Thyroid gland (tissue), 4 donors: ENCODE measurements around the gene ADCY4.

Experiments used
- CTCF ChIP-seq, 6 experiments: fragments of 200-600 bp in 3 of 6; fragments of 450-650 bp in 3 of 6; sonication (generic) in 3 of 6; IDR thresholded peaks; one replicate each; pipeline ENCODE4 v1.5.1; 2016 to 2019; ENCODE audit warnings: antibody characterized with exemption in 6 of 6, mild to moderate bottlenecking in 2 of 6, inconsistent platforms in 1 of 6, moderate library complexity in 1 of 6
- POLR2A ChIP-seq, 2 donors: fragments of 450-650 bp; IDR thresholded peaks; one replicate each; pipeline ENCODE4 v1.6.1; 2017; ENCODE audit warnings: antibody characterized with exemption in 2 of 2, mild to moderate bottlenecking in 2 of 2, moderate library complexity in 1 of 2

- TF ChIP-seq POLR2A (IDR thresholded peaks at IDR 0.05) (no peak), CTCF (IDR thresholded peaks at IDR 0.05) (no peak)
Observed at GRCh38 chr14:24304019-24304387, 30.9 kb downstream of the ADCY4 start.
